NCI-H345 treated with DMSO at 0.1 percent for 48 hours (cell line): ENCODE measurements around the gene NCBP3.
A peak's percentile ranks its signal among the peaks of the same experiment; 100 is the strongest.

ENCODE experiments used
- DNase-seq: peaks from one replicate; lab custom pipeline; 2025; ENCODE audit not compliant: unreplicated experiment; lab: John Stamatoyannopoulos, UW

NCBP3 gene, protein sequence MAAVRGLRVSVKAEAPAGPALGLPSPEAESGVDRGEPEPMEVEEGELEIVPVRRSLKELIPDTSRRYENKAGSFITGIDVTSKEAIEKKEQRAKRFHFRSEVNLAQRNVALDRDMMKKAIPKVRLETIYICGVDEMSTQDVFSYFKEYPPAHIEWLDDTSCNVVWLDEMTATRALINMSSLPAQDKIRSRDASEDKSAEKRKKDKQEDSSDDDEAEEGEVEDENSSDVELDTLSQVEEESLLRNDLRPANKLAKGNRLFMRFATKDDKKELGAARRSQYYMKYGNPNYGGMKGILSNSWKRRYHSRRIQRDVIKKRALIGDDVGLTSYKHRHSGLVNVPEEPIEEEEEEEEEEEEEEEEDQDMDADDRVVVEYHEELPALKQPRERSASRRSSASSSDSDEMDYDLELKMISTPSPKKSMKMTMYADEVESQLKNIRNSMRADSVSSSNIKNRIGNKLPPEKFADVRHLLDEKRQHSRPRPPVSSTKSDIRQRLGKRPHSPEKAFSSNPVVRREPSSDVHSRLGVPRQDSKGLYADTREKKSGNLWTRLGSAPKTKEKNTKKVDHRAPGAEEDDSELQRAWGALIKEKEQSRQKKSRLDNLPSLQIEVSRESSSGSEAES

DNA sequence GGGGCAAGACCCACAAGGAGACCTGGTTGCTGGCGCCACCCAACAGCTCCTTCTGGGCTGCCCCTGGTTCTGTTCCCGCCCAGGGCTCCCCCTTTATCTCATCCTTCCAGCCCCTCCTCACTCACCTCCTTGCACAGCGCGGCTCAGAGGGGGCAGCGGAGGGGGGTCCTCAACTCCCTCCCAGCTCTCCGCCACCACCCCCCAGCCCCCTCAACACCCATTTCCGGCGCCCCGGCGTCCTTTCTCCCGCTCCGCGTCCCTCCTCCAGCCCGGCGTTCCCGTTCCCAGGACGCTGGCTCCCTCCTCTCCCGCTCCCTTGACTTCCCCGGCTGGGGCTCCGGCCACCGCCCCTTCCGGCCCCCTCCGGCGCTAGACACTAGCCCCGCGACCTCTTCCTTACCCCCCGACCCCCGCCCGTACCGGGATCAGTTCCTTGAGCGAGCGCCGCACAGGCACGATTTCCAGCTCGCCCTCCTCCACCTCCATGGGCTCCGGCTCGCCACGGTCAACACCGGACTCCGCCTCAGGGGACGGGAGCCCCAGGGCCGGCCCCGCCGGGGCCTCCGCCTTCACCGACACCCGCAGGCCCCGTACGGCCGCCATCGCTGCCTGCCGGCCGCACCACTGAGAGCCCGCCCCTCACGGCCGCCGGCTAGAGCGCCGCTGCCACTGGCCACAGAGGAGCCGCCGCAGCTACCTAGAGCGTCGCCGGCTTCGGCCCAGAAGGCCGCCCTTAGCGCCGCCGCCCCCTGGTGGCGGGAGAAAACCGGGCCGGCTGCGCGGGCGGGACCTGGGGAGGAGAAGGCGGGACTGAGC, at the start of gene NCBP3:
Gene NCBP3 (minus strand): TSS at position 626 of the 816 bp plus-strand sequence. CDS start 23 bp downstream, at position 603.
- DNase-seq: peak; percentile 72

- no peak for DNase-seq
Measured at GRCh38 chr17:3895354-3895753, 49.3 kb upstream of the NCBP3 start.

DNA sequence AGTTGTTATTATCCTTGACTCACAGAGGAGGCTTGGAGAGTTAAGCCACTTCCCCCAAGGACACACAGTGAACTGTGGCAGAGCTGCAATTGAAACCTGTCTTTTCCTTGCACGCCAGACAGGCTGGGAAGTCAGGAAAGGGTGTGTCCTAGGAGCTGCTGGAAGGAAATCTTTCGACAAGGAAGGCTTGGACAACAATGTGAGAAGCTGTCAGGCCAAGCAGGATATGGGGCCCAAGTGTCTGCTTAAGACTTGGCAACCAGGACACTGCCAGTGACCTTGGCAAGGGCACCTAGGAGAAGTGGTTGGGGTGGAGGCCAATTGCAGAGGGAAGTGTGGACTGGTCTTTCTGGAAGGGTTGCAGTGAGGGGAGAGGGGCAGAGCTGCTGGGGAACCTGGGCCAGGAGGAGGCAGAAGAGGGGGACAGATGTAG, 48.9 kb upstream of the NCBP3 start:
- no peak for DNase-seq

GRCh38 chr17:3894188-3894587, 48.1 kb upstream of the NCBP3 start:
- DNase-seq: no peak

DNA sequence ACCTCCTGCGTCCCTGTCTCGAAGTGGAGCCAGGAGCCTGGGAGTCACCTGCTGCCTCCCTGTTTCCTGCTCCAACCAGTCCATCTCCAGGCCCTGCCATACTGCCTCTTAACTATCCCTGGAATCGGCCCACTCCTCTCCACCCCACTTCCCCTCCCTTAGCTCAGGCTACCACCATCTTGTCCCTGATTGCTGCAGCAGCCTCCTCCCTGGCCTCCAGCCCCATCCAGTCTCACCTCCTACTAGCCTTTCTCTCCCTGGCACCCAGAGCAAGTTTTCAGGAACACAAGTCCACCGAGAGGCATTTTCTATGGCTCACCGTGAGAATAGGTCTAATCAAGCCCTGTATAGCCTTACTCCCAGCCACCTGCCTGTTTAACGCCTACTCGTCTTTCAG, 47.7 kb upstream of the NCBP3 start:
- DNase-seq: no peak

- DNase-seq: peak; percentile 76
Measured at GRCh38 chr17:3893003-3893719, 47.1 kb upstream of the NCBP3 start, which contains the start of gene CAMKK1. Gene CAMKK1, minus strand, starts transcription at chr17:3893053. Its CDS starts 7,366 bp downstream, at chr17:3885687.

GRCh38 chr17:3892095-3892998, 46.3 kb upstream of the NCBP3 start:
- DNase-seq: no peak

DNA sequence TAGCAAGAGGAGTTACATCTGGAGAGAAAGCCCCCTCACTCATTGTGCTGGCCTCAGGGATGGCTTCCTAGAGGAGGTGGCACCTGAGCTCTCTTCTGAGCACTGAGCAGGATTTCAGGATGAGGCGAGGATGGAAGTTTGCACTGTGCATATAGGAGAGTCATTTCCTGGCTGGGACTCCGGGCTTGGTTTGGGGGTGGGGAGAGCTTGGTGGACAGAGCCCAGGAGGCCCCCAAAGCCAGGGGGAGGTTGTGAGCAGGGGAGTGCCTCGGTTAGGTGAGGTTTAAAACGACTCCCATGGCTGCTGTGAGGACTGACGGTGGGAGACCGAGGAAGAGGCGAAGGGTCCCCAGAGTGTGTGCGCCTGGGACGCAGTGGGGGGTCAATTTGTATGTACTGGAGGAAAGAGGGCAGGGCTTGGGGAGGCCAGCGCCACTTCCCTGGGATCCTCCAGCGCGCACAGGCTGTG, 45.6 kb upstream of the NCBP3 start:
- no peak for DNase-seq

DNA sequence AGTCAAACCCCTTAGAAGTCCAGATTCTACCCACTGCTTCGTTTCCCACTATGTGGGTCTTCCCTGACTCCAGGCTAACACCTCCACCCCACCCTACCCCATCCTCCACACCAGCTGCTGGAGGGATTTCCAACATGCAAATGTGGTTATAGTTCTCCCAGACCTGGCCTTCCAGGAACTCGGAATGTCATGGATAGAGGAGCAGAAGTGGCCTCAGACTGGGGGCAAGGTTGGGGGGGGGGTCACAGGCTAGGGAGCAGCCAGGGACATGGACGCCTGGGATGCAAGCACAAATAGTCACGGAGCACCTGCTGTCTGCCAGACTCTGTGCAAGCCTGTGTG, 44.8 kb upstream of the NCBP3 start:
- DNase-seq: no peak

- no peak for DNase-seq
Measured at GRCh38 chr17:3890082-3890877, 44.2 kb upstream of the NCBP3 start.

DNA sequence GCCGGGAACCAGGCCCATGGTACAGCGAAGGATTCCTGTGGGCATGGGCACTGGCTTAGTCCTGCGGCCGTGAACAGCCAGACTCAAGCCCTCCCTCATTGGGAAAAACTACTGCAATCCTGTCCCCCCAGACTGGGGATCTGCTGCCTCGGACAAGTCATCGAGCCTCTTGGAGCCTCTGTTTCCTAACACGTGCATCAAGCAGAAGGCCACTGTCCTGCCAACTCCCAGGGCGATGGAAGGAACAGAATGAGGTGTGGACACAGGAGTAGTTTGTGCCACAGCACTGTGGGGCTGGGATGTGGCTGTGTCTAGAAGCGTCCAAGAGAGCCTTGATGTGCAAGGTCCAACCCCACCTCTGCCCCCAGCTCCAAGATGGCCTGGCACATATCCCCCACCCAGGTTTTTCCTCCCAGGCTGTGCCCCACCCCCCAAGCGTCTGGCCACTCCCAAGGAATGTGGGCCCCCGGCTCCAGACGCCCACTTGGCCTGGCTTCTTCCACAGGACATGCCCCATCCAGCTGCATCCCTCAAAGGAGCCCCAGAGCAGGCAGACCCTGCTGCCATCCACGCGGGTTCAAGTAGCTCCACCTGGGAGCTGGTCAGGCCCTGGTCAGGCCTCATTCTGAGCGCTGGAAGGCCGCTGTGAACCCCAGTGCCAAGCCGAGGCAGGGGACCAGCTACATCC, 43.4 kb upstream of the NCBP3 start:
- no peak for DNase-seq

DNA sequence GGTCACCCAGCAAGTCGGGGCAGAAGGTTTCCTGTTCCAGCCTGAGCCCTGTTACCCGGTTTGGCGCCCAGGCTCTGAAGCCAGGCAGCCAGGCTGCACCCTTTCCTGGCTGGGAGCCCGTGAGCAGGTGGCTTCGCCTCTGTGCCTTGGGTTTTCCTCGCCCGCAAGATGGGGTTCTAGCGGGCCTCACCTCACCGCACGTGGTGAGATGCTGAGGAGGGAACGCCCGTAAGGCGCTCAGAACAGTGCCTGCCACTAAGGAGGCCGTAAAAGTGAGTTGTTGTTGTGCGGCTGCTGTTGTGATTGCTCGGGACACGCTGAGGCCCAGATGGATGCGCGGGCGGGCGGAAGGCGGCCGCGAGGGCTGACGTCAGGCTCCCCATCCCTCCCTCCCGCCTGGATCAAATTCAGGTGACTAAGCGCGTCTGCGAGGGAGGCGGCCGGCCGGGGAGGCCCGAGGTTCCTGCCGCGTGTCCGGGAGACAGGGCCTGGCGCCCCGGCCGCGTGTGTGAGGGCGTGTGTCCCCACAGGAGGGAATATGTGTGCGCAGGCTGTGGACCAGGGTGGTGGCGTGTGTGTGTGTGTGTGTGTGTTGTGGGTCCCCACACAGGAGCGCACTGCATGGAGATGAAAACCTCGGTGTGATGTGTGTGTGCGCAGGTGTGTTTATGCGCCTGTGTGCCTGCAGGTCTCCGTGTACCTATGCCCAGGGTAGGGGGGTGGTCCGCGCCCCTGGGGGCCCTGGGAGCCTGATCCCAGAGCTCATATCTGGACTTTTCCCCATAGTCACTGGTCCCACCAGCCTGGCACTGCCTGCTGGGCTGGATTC, 42.5 kb upstream of the NCBP3 start:
- no peak for DNase-seq

DNA sequence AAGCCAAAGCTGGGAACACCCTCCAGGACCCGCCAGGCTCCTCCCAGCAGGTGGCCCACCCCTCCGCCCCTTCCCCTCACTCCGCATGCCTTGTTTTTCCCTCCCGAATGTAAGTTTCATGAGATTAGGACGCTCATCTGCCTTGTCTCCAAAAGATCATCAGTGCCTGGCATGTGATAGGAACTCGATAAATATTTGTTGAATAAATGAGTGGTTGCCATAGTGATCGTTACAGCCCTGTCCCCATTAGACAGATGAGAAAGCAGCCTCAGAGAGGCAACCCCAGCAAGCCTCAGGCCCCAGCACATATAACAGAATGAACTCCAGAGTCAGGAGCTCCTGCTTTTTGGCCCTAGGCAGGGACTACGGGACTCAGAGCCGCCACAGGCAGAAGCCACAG, 41.8 kb upstream of the NCBP3 start:
- no peak for DNase-seq

GRCh38 chr17:3887394-3887793, 41.3 kb upstream of the NCBP3 start:
- DNase-seq: no peak

DNA sequence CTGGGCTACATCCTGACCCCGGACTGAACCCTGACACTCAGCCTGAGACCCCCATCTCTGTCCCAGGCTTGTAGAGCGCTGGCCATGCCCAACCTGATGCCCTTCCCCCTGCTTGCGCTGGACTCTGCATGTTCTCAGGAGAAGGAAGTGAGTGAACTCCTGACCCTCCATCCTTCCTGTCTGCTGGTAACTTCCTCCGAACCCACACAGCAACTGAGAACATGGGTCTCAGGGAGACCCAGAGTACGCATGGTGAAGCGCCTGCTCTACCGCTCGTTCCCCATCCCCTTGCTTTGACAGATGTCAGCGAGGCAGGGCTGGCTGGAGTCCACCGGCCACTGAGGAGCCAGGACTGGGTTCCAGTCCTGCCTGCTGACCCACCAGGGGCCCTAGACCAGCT, 40.7 kb upstream of the NCBP3 start:
- no peak for DNase-seq

DNA sequence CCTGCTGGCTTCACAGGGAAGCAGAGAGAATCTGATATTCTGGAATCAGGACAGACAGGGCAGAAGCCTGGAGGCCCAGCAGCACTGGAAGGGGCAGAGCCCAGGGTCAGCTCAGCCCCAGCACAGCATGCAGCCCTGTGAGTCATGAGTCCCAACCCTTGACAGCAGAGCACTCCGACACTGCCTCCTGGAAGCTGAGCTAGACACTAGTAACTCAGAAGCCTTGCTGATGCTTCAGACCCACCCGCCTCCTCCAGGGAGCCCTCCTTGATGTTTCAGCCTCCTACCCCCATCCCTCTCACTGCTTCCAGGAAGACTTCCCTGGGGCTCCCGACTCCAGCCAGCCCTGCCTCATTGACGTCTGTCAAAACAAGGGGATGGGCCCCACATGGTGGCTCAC, 39.9 kb upstream of the NCBP3 start:
- DNase-seq: no peak

DNA sequence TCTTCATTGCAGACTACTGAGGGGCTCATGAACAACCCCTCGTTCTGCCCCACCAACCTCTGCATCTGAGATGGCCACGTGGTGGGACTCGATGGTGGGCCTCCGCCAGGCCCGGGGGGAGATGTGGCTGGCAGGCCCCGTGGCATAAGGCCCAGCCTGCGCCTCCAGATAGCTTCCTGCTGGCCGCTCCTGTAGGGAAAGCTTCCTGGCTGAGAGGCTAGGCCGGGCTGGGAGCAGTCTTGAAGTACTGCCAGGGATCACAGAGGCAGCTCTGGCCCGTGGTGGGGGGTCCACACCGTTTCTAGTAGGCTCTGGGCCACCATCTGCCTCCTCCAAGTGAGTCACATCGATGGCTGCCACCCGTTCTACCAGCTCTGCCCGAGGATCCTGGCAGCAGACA, 39.2 kb upstream of the NCBP3 start:
- no peak for DNase-seq

DNA sequence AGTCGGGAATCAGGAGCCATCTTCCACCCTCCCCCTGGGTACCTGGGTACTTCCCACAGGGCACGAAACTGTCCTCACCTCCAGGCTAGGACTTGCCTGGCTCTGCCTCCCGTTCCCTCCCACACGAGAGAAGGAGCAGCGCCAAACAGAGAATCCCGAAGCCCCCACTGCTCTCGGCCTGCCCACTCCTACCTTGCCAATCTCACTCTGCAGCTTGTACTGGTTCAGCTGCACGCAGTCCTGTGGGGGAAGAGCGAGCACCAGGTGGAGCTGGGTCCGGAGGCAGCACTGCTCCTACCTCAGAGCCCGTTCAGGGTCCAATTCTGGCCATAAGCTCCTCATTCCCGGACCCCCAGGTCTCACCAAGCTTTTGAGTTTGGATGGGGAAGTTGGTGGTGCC, 38.1 kb upstream of the NCBP3 start:
- no peak for DNase-seq
